A673 (cell line): ENCODE measurements around the gene PIGA.

Experiments used
- EZH2 ChIP-seq: fragments of 200-600 bp; sonication (generic); IDR thresholded peaks from 2 replicates; pipeline ENCODE4 v1.6.1; 2017; ENCODE audit warnings: borderline replicate concordance, low read depth, mild to moderate bottlenecking, mixed read lengths, antibody characterized with exemption, low read length; ENCODE audit not compliant: poor library complexity, severe bottlenecking
- TF ChIP-seq, protein P1 (sequence below): fragments of 300-800, 200-600 bp; sonication (generic); conservative IDR thresholded peaks from 2 replicates; pipeline ENCODE4 v1.5.1; 2017; ENCODE audit warnings: low read depth, mild to moderate bottlenecking, antibody characterized with exemption, low read length, moderate library complexity, mixed read lengths

DNA sequence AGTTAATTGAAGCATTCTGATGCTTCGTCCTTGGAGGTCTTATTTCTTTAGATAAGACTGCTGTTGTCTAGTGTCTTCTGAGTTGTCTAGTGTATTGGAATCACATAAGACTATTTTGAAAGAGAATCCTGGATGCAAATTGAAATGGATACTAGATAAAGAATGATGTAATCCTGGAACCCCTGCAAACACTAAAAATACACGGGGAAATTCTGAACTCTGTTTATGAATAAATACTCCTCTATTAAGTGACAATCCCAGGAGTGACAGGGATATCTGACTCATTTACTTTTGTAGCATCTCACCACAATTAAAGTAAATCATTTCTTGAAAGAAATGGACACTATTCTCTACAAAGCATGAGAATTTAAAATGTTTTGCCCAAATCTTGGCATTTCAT, 20.9 kb downstream of the PIGA start:
- TF ChIP-seq, protein P1, sequence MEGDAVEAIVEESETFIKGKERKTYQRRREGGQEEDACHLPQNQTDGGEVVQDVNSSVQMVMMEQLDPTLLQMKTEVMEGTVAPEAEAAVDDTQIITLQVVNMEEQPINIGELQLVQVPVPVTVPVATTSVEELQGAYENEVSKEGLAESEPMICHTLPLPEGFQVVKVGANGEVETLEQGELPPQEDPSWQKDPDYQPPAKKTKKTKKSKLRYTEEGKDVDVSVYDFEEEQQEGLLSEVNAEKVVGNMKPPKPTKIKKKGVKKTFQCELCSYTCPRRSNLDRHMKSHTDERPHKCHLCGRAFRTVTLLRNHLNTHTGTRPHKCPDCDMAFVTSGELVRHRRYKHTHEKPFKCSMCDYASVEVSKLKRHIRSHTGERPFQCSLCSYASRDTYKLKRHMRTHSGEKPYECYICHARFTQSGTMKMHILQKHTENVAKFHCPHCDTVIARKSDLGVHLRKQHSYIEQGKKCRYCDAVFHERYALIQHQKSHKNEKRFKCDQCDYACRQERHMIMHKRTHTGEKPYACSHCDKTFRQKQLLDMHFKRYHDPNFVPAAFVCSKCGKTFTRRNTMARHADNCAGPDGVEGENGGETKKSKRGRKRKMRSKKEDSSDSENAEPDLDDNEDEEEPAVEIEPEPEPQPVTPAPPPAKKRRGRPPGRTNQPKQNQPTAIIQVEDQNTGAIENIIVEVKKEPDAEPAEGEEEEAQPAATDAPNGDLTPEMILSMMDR, result no peak
- TF ChIP-seq EZH2, result no peak
